ENCODE results near the gene ZBTB16.

Gene ZBTB16

GRCh38 chr11:114272311-114272710 is 212.8 kb downstream of the ZBTB16 start:
- DNase-seq = no peak

GRCh38 chr11:114273071-114273470 is 213.6 kb downstream of the ZBTB16 start:
- DNase-seq = no peak

- DNase-seq = no peak
Measured at GRCh38 chr11:114273890-114274635, 214.6 kb downstream of the ZBTB16 start.

GRCh38 chr11:114274637-114275036 is 215.1 kb downstream of the ZBTB16 start:
- no peak for DNase-seq

GRCh38 chr11:114275280-114275679 is 215.8 kb downstream of the ZBTB16 start:
- DNase-seq = no peak

- DNase-seq = no peak
Measured at GRCh38 chr11:114276077-114276476, 216.6 kb downstream of the ZBTB16 start.

- DNase-seq = no peak
Measured at GRCh38 chr11:114277637-114278341, 218.3 kb downstream of the ZBTB16 start.

GRCh38 chr11:114278342-114279065 is 219.0 kb downstream of the ZBTB16 start:
- no peak for DNase-seq

GRCh38 chr11:114279792-114280546 is 220.5 kb downstream of the ZBTB16 start:
- DNase-seq = no peak

GRCh38 chr11:114280696-114281095 is 221.2 kb downstream of the ZBTB16 start:
- no peak for DNase-seq

- DNase-seq = no peak
Measured at GRCh38 chr11:114281388-114281956, 222.0 kb downstream of the ZBTB16 start.

GRCh38 chr11:114282488-114282887 is 223.0 kb downstream of the ZBTB16 start:
- no peak for DNase-seq

GRCh38 chr11:114283422-114283821 is 223.9 kb downstream of the ZBTB16 start:
- DNase-seq = no peak

- DNase-seq = no peak
Measured at GRCh38 chr11:114284021-114284420, 224.5 kb downstream of the ZBTB16 start.

- DNase-seq = no peak
Measured at GRCh38 chr11:114284914-114285313, 225.4 kb downstream of the ZBTB16 start.

- no peak for DNase-seq
Measured at GRCh38 chr11:114285599-114285998, 226.1 kb downstream of the ZBTB16 start.

GRCh38 chr11:114286229-114286628 is 226.7 kb downstream of the ZBTB16 start:
- DNase-seq = no peak

GRCh38 chr11:114287154-114287553 is 227.6 kb downstream of the ZBTB16 start:
- DNase-seq = no peak

- no peak for DNase-seq
Measured at GRCh38 chr11:114288136-114288535, 228.6 kb downstream of the ZBTB16 start.

- no peak for DNase-seq
Measured at GRCh38 chr11:114289779-114290178, 230.3 kb downstream of the ZBTB16 start.

- DNase-seq = no peak
Measured at GRCh38 chr11:114290503-114291235, 231.2 kb downstream of the ZBTB16 start.

GRCh38 chr11:114291381-114291780 is 231.9 kb downstream of the ZBTB16 start:
- no peak for DNase-seq

Data from NK-92 treated with Interleukin-12 subunit alpha and Interleukin-12 subunit beta, amount 100 ng/mL, for 24 hours (cell line).